ENCODE measurements around the gene OR2A2.

The OR2A2 gene

DNA sequence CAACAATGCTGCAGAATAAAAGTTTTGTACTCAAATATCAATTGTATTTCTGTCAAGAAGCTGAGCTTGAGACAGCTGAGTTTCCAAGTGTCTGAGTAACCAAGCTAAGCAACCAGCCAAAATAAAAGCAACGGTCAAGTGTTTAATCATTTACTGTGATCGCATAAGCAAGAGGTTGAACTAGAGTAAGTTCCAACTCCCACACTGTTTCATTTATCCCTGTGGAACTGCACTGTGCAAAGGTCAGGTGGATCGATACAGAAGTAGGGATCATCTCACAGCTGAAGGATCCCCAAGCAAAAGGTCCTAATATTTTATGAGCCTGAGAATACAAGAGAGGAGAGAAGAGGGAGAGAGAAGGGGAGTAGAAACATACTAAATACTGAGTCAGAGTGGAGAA lies 35.0 kb downstream of the OR2A2 start:
- TF ChIP-seq ZFP3 (CRISPR knock-in tag; IDR thresholded peaks at IDR 0.05) = no peak
- no peak for TF ChIP-seq ESRRG (CRISPR knock-in tag; IDR thresholded peaks at IDR 0.05)
- no peak for TF ChIP-seq RARB (CRISPR knock-in tag; IDR thresholded peaks at IDR 0.05)
- TF ChIP-seq GLIS3 (CRISPR knock-in tag; IDR thresholded peaks at IDR 0.05) = no peak
- TF ChIP-seq ZNF8 (CRISPR knock-in tag; IDR thresholded peaks at IDR 0.05) = no peak
- TF ChIP-seq ZNF565 (CRISPR knock-in tag; conservative IDR thresholded peaks at IDR 0.05; ENCODE audit: low read depth) = no peak
- TF ChIP-seq ZC3H10 (CRISPR knock-in tag; IDR thresholded peaks at IDR 0.05) = no peak
- no peak for TF ChIP-seq PPARA (CRISPR knock-in tag; IDR thresholded peaks at IDR 0.05; ENCODE audit: borderline replicate concordance)
- TF ChIP-seq OSR1 (CRISPR knock-in tag; IDR thresholded peaks at IDR 0.05) = no peak
- no peak for TF ChIP-seq SNAI2 (CRISPR knock-in tag; IDR thresholded peaks at IDR 0.05)
- TF ChIP-seq ZFP30 (CRISPR knock-in tag; IDR thresholded peaks at IDR 0.05) = no peak
- TF ChIP-seq, protein P1, sequence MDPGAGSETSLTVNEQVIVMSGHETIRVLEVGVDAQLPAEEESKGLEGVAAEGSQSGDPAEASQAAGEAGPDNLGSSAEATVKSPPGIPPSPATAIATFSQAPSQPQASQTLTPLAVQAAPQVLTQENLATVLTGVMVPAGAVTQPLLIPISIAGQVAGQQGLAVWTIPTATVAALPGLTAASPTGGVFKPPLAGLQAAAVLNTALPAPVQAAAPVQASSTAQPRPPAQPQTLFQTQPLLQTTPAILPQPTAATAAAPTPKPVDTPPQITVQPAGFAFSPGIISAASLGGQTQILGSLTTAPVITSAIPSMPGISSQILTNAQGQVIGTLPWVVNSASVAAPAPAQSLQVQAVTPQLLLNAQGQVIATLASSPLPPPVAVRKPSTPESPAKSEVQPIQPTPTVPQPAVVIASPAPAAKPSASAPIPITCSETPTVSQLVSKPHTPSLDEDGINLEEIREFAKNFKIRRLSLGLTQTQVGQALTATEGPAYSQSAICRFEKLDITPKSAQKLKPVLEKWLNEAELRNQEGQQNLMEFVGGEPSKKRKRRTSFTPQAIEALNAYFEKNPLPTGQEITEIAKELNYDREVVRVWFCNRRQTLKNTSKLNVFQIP (CRISPR knock-in tag; IDR thresholded peaks at IDR 0.05; ENCODE audit: borderline replicate concordance, low read depth) = no peak
- TF ChIP-seq, protein P2, sequence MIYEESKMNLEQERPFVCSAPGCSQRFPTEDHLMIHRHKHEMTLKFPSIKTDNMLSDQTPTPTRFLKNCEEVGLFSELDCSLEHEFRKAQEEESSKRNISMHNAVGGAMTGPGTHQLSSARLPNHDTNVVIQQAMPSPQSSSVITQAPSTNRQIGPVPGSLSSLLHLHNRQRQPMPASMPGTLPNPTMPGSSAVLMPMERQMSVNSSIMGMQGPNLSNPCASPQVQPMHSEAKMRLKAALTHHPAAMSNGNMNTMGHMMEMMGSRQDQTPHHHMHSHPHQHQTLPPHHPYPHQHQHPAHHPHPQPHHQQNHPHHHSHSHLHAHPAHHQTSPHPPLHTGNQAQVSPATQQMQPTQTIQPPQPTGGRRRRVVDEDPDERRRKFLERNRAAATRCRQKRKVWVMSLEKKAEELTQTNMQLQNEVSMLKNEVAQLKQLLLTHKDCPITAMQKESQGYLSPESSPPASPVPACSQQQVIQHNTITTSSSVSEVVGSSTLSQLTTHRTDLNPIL (CRISPR knock-in tag; IDR thresholded peaks at IDR 0.05; ENCODE audit: low read depth) = no peak
- TF ChIP-seq, protein P3, sequence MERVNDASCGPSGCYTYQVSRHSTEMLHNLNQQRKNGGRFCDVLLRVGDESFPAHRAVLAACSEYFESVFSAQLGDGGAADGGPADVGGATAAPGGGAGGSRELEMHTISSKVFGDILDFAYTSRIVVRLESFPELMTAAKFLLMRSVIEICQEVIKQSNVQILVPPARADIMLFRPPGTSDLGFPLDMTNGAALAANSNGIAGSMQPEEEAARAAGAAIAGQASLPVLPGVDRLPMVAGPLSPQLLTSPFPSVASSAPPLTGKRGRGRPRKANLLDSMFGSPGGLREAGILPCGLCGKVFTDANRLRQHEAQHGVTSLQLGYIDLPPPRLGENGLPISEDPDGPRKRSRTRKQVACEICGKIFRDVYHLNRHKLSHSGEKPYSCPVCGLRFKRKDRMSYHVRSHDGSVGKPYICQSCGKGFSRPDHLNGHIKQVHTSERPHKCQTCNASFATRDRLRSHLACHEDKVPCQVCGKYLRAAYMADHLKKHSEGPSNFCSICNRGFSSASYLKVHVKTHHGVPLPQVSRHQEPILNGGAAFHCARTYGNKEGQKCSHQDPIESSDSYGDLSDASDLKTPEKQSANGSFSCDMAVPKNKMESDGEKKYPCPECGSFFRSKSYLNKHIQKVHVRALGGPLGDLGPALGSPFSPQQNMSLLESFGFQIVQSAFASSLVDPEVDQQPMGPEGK (CRISPR knock-in tag; IDR thresholded peaks at IDR 0.05; ENCODE audit: borderline replicate concordance) = no peak
- no peak for TF ChIP-seq ARNTL (CRISPR knock-in tag; IDR thresholded peaks at IDR 0.05; ENCODE audit: borderline replicate concordance, low read depth)
- TF ChIP-seq TOX (CRISPR knock-in tag; IDR thresholded peaks at IDR 0.05; ENCODE audit: borderline replicate concordance) = no peak
- TF ChIP-seq, protein P4, sequence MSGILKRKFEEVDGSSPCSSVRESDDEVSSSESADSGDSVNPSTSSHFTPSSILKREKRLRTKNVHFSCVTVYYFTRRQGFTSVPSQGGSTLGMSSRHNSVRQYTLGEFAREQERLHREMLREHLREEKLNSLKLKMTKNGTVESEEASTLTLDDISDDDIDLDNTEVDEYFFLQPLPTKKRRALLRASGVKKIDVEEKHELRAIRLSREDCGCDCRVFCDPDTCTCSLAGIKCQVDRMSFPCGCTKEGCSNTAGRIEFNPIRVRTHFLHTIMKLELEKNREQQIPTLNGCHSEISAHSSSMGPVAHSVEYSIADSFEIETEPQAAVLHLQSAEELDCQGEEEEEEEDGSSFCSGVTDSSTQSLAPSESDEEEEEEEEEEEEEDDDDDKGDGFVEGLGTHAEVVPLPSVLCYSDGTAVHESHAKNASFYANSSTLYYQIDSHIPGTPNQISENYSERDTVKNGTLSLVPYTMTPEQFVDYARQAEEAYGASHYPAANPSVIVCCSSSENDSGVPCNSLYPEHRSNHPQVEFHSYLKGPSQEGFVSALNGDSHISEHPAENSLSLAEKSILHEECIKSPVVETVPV (CRISPR knock-in tag; IDR thresholded peaks at IDR 0.05) = no peak
- no peak for TF ChIP-seq ZNF70 (CRISPR knock-in tag; IDR thresholded peaks at IDR 0.05)
- TF ChIP-seq CSDC2 (CRISPR knock-in tag; IDR thresholded peaks at IDR 0.05) = no peak
- ATAC-seq = no peak

DNA sequence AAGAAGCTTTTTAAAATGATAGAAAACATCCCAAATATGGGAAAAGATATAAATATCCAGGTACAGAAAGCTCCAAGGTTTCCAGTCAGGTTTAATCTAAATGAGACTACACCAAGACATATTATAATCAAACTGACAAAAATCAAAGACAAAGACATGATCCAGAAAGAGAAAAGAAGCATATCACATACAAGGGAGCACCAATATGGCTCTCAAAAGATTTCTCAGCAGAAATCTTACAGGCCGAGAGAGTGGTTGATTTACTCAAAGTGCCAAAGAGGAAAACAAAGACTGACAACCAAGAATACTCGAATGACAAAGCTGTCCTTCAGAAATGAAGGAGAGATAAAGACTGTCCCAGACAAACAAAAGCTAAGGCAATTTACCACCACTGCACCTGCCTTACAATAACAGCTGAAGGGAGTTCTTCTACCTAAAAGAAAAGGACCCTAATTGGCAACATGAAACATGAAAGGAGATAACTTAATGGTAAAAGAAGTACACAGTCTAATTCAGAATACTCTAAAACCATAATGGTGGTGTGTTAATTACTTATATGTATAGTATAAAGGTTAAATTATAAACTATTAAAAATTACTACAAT lies 38.9 kb downstream of the OR2A2 start:
- ATAC-seq = no peak
- TF ChIP-seq, protein P1 (CRISPR knock-in tag; IDR thresholded peaks at IDR 0.05; ENCODE audit: borderline replicate concordance, low read depth) = no peak
- TF ChIP-seq, protein P2 (CRISPR knock-in tag; IDR thresholded peaks at IDR 0.05; ENCODE audit: low read depth) = no peak
- TF ChIP-seq ZNF8 (CRISPR knock-in tag; IDR thresholded peaks at IDR 0.05) (no peak), ISL1 (CRISPR knock-in tag; IDR thresholded peaks at IDR 0.05) (no peak), ESRRG (CRISPR knock-in tag; IDR thresholded peaks at IDR 0.05) (no peak)

DNA sequence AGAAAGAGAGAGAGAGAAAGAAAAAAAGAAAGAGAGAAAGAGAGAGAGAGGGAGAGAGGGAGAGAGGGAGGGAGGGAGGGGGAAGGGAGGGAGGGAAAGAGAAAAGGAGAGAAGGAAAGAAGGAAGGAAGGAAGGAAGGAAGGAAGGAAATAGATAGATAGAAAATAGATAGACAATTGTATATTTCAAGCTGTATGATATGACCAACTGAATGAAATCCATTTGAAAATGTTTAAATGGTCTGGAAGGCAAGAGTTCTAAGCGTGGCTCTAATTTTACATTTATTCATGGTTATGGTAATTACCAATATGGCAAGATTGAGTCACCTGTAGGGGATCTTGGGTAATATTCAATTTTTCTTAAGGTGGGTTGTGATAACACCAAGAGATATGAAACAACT lies 49.5 kb downstream of the OR2A2 start:
- ATAC-seq = no peak

More for the DNA sequence above, 49.5 kb downstream of the OR2A2 start:
- no peak for TF ChIP-seq GLIS3 (CRISPR knock-in tag; IDR thresholded peaks at IDR 0.05)
- no peak for TF ChIP-seq BACH2 (CRISPR knock-in tag; IDR thresholded peaks at IDR 0.05; ENCODE audit: borderline replicate concordance)
- TF ChIP-seq ZC3H10 (CRISPR knock-in tag; IDR thresholded peaks at IDR 0.05) = no peak
- TF ChIP-seq ARNTL (CRISPR knock-in tag; IDR thresholded peaks at IDR 0.05; ENCODE audit: borderline replicate concordance, low read depth) = no peak
- TF ChIP-seq ZNF70 (CRISPR knock-in tag; IDR thresholded peaks at IDR 0.05) = no peak
- no peak for TF ChIP-seq OSR1 (CRISPR knock-in tag; IDR thresholded peaks at IDR 0.05)
- TF ChIP-seq SNAI2 (CRISPR knock-in tag; IDR thresholded peaks at IDR 0.05) = no peak
- TF ChIP-seq, protein P5, sequence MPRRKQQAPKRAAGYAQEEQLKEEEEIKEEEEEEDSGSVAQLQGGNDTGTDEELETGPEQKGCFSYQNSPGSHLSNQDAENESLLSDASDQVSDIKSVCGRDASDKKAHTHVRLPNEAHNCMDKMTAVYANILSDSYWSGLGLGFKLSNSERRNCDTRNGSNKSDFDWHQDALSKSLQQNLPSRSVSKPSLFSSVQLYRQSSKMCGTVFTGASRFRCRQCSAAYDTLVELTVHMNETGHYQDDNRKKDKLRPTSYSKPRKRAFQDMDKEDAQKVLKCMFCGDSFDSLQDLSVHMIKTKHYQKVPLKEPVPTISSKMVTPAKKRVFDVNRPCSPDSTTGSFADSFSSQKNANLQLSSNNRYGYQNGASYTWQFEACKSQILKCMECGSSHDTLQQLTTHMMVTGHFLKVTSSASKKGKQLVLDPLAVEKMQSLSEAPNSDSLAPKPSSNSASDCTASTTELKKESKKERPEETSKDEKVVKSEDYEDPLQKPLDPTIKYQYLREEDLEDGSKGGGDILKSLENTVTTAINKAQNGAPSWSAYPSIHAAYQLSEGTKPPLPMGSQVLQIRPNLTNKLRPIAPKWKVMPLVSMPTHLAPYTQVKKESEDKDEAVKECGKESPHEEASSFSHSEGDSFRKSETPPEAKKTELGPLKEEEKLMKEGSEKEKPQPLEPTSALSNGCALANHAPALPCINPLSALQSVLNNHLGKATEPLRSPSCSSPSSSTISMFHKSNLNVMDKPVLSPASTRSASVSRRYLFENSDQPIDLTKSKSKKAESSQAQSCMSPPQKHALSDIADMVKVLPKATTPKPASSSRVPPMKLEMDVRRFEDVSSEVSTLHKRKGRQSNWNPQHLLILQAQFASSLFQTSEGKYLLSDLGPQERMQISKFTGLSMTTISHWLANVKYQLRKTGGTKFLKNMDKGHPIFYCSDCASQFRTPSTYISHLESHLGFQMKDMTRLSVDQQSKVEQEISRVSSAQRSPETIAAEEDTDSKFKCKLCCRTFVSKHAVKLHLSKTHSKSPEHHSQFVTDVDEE (CRISPR knock-in tag; IDR thresholded peaks at IDR 0.05) = no peak
- no peak for TF ChIP-seq ESRRG (CRISPR knock-in tag; IDR thresholded peaks at IDR 0.05)
- no peak for TF ChIP-seq ZNF8 (CRISPR knock-in tag; IDR thresholded peaks at IDR 0.05)
- TF ChIP-seq ZFP3 (CRISPR knock-in tag; IDR thresholded peaks at IDR 0.05) = no peak
- no peak for TF ChIP-seq ISL1 (CRISPR knock-in tag; IDR thresholded peaks at IDR 0.05)
